Common myeloid progenitor, CD34-positive (primary cell): ENCODE data around the gene HEY2.

Source experiments
- CTCF ChIA-PET: fragments of 350-600 bp; sonication (Branson Sonifier 250); formaldehyde crosslinking; loops from one replicate; lab custom pipeline; 2021; ENCODE audit warnings: antibody characterized with exemption; lab: Charles Lee
- POLR2A ChIA-PET: fragments of 350-600 bp; sonication (Branson Sonifier 250); formaldehyde crosslinking; loops from one replicate; lab custom pipeline; 2021; ENCODE audit warnings: antibody characterized with exemption; lab: Charles Lee
- DNase-seq, 3 donors: peaks; one replicate each; pipeline versions ENCODE4 v3.0.0 to v3.0.0-alpha.2; 2013
- H3K27ac ChIP-seq, 2 experiments: 1 replicate in 1 of 2; 2 replicates in 1 of 2; pipeline ENCODE4 v1.7.0; 2013; ENCODE audit warnings: inconsistent platforms in 2 of 2, low read length in 2 of 2, mild to moderate bottlenecking in 2 of 2, low read depth in 1 of 2, moderate library complexity in 1 of 2; ENCODE audit not compliant: severe bottlenecking in 2 of 2, insufficient read depth in 1 of 2, poor library complexity in 1 of 2
- H3K27me3 ChIP-seq, 5 experiments: replicated peaks in 2 of 5; 1 replicate in 3 of 5; 2 replicates in 2 of 5; pipeline versions ENCODE4 v1.6.1 to v1.7.0; 2013; ENCODE audit warnings: low read length in 4 of 5, mild to moderate bottlenecking in 2 of 5, moderate library complexity in 2 of 5, inconsistent platforms in 1 of 5; ENCODE audit not compliant: insufficient read depth in 5 of 5, control insufficient read depth in 4 of 5
- H3K36me3 ChIP-seq, 4 experiments: 1 replicate in 2 of 4; 2 replicates in 2 of 4; pipeline versions ENCODE4 v1.6.1 to v1.7.0; 2013; ENCODE audit warnings: low read length in 3 of 4, control low read depth in 1 of 4, mild to moderate bottlenecking in 1 of 4; ENCODE audit not compliant: control insufficient read depth in 4 of 4, insufficient read depth in 4 of 4
- H3K4me1 ChIP-seq, 4 experiments: 1 replicate in 3 of 4; 2 replicates in 1 of 4; pipeline versions ENCODE4 v1.6.1 to v1.7.1; 2013; ENCODE audit warnings: low read length in 3 of 4, mild to moderate bottlenecking in 3 of 4, control low read depth in 1 of 4, inconsistent platforms in 1 of 4, moderate library complexity in 1 of 4; ENCODE audit not compliant: control insufficient read depth in 4 of 4, insufficient read depth in 4 of 4; ENCODE audit errors: control extremely low read depth in 1 of 4
- H3K4me3 ChIP-seq, 7 experiments: 1 replicate in 4 of 7; 2 replicates in 3 of 7; pipeline versions ENCODE4 v1.5.1 to v1.7.0; 2013; ENCODE audit warnings: mild to moderate bottlenecking in 7 of 7, low read length in 6 of 7, moderate library complexity in 6 of 7, inconsistent platforms in 2 of 7, low read depth in 2 of 7, control low read depth in 1 of 7; ENCODE audit not compliant: insufficient read depth in 4 of 7, control insufficient read depth in 1 of 7; ENCODE audit errors: extremely low read depth in 1 of 7
- H3K9me3 ChIP-seq, 5 experiments: 1 replicate in 4 of 5; 2 replicates in 1 of 5; pipeline versions ENCODE4 v1.6.1 to v1.7.1; 2013; ENCODE audit warnings: low read length in 4 of 5, mild to moderate bottlenecking in 2 of 5, inconsistent platforms in 1 of 5, low read depth in 1 of 5, moderate library complexity in 1 of 5; ENCODE audit not compliant: control insufficient read depth in 4 of 5, insufficient read depth in 2 of 5; ENCODE audit errors: control extremely low read depth in 1 of 5
- WGBS: methylation state at CpG from one replicate; pipeline ENCODE4 v1.1.5; 2013; ENCODE audit not compliant: insufficient coverage; 5-methylcytosine and 5-hydroxymethylcytosine counted together

The HEY2 gene

DNA sequence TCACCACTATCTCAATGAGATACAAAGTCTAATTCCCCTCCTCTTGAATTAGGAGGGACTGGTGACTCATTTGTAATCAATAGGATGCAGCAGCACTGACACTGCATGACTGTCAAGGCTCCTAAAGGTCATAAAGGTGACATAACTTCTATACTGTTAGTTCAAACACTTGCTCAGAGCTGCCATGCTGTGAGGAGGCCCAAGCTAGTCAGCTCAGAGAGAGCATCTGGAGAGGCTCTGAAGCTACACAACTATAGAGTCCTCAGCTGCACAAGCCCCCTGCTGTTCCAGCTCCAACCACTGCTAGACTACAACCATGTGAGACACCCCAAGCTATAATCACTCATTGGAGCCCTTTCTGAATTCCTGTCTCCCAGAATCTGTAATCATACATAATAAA, 17.0 kb upstream of the HEY2 start:
- no peaks in the 10 kb centered on the region for H3K9me3 ChIP-seq
- POLR2A ChIA-PET, result no interaction called here
- no peak for DNase-seq
- no peak overlapping the region for H3K27ac ChIP-seq
- no peaks in the 10 kb centered on the region for H3K36me3 ChIP-seq
- H3K4me3 ChIP-seq, result no peak overlapping the region
- H3K27me3 ChIP-seq, result peaks cover 0 to 13% (median 7%) of the 10 kb centered on the region in 5 experiments
- no peaks in the 10 kb centered on the region for H3K4me1 ChIP-seq
- CTCF ChIA-PET, result no interaction called here

DNA sequence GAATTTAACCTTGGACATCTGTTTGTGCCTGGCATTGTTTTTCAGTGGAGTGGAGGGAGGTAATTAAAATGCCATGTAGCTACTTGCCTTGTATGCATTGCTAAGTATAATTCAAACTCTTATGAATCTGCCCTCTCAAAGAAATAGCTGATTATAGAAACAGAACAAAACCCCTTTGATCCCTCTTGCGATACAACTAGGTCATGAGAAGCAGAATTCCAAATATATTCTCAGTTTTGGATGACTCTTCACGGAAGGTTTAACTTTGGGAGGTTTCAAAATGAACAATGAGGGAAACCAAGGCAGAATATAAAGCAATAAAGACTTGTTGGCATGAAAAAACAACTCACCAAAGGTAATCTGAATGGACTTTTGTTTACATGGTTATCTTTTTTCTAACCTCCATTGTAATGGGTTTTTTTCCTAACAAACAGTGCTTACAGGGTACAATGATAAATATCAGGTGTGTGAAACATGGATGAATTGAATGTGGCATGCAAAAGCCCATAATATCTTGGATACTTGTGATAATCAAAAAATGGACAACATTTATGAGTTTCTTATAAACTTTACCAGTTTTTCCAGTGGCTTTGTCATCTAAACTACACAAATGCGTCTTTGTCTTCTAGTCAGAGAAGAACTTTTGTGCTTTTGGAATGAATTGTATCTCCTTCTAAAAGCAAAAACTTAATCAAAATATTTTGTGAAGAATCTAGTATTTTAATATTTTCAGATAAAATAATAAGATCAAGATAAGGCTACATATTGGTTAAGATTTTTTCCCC, 15.7 kb upstream of the HEY2 start:
- H3K27ac ChIP-seq, result no peak overlapping the region
- no peaks in the 10 kb centered on the region for H3K36me3 ChIP-seq
- no peak overlapping the region for H3K4me3 ChIP-seq
- H3K27me3 ChIP-seq, result peaks cover 0 to 11% (median 7%) of the 10 kb centered on the region in 5 experiments
- no peaks in the 10 kb centered on the region for H3K9me3 ChIP-seq
- DNase-seq, result no peak
- WGBS, result 100% methylated on average over 1 of the region's 3 CpGs
- CTCF ChIA-PET, result no interaction called here
- no peaks in the 10 kb centered on the region for H3K4me1 ChIP-seq
- POLR2A ChIA-PET, result no interaction called here

DNA sequence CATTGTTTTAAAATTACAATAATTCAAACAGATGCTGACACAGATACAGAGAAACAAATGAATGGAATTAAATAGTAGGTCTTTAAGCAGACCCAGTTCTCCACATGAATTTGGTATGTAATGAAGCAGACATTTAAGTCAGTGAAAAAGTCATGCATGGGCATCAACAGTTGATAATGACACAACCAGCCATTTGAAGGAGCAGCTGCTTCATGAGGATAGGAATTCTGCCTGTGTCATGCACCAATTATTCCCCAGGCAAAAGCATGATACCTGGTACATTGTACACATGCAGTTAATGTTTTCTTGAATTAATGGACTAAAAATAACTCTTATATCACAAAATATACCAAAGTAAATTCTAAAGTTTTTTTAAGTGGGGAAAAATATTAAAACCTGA, 11.2 kb upstream of the HEY2 start:
- H3K27me3 ChIP-seq, result peaks cover 0 to 28% (median 4%) of the 10 kb centered on the region in 5 experiments
- POLR2A ChIA-PET, result no interaction called here
- no peak overlapping the region for H3K4me3 ChIP-seq
- no peak overlapping the region for H3K27ac ChIP-seq
- no peaks in the 10 kb centered on the region for H3K9me3 ChIP-seq
- DNase-seq, result no peak
- CTCF ChIA-PET, result no interaction called here
- H3K36me3 ChIP-seq, result no peaks in the 10 kb centered on the region
- H3K4me1 ChIP-seq, result no peaks in the 10 kb centered on the region

DNA sequence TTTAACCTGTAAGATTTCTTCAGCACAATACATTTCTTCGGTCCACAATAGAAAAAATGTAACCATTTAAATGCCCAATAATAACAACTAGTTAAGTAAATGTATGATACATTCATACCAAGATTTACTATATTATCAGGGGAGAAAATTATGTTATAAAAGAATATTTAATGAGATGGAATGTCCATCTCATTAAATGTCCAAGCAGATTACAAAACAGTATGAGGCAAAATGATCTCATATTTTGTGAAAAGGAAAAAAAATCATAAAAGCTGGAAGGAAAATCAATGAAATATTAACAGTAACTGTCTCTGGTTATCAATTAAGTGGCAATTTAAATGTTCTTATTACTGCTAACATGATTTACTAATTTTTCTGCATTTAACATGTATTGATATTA, 10.1 kb upstream of the HEY2 start:
- Histone ChIP-seq H3K27ac (no peak overlapping the region), H3K4me1 (no peaks in the 10 kb centered on the region), H3K4me3 (no peak overlapping the region), H3K27me3 (peaks cover 4 to 35% (median 9%) of the 10 kb centered on the region in 5 experiments), H3K9me3 (no peaks in the 10 kb centered on the region), H3K36me3 (no peaks in the 10 kb centered on the region)
- POLR2A ChIA-PET, result no interaction called here
- no peak for DNase-seq
- CTCF ChIA-PET, result interaction anchor here (1.4 kb wide), 1 partner anchor 9 kb away, joined by 4 read pairs; no protein-coding TSS in a partner anchor
- WGBS, result no CpG with 5 or more reads among the region's 1 CpG

DNA sequence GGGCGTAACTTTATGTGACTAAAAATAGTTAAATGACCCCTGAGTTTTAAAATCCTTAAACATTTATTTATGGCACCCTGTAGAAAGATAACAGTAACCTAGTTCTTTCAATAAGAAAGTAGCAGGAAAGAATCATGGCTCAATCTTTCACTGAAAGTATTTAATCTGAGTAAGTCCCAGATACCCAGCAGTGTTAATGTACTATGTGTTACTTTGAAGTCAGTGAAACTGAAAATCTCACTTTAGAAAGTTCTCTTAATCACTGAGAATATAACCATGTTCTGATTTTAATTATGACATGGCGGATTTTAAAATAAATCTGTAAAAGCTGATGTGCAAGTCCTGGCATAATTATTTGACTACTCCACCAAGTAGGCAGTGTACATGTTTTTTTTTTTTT, 8.1 kb upstream of the HEY2 start:
- Histone ChIP-seq H3K27ac (no peak overlapping the region), H3K9me3 (no peaks in the 10 kb centered on the region), H3K4me3 (no peak overlapping the region), H3K4me1 (peaks cover 0 to under 1% (median under 1%) of the 10 kb centered on the region in 4 experiments), H3K36me3 (no peaks in the 10 kb centered on the region), H3K27me3 (peaks cover 13 to 51% (median 15%) of the 10 kb centered on the region in 5 experiments)
- POLR2A ChIA-PET, result interaction anchor here (1.1 kb wide), 1 partner anchor 12 kb away, joined by 6 read pairs; no protein-coding TSS in a partner anchor
- CTCF ChIA-PET, result interaction anchor here (0.6 to 1.5 kb wide), 3 partner anchors 12 to 235 kb away, joined by 3 to 6 read pairs (median 3); no protein-coding TSS in a partner anchor
- no peak for DNase-seq
- WGBS, result no CpG with 5 or more reads among the region's 2 CpGs

DNA sequence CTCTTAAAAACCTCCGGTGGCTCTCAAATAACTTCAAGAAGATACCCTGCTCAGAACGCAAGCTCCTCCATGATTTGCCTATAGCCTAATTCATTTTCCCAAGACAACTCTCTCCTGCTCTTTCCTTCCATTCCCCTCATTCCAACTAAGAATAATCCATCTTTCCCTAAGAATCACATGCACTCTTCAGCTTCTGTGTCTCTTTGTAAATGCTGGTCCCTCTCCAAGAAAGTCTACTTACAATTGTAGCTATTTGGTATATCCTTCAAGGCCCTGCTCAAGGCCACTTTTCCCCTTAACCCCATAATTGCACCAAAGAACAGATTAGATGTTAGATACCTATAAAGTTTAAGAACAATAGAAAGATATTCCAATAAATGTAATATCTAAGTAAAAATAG, 7.4 kb upstream of the HEY2 start:
- WGBS, result 90% methylated on average over 2 of the region's 2 CpGs
- ChIA-PET POLR2A (interaction anchor here (1.1 kb wide), 1 partner anchor 13 kb away, joined by 6 read pairs; no protein-coding TSS in a partner anchor), CTCF (interaction anchor here (0.6 to 1.5 kb wide), 4 partner anchors 11 to 404 kb away, joined by 3 to 6 read pairs (median 3); no protein-coding TSS in a partner anchor)

DNA sequence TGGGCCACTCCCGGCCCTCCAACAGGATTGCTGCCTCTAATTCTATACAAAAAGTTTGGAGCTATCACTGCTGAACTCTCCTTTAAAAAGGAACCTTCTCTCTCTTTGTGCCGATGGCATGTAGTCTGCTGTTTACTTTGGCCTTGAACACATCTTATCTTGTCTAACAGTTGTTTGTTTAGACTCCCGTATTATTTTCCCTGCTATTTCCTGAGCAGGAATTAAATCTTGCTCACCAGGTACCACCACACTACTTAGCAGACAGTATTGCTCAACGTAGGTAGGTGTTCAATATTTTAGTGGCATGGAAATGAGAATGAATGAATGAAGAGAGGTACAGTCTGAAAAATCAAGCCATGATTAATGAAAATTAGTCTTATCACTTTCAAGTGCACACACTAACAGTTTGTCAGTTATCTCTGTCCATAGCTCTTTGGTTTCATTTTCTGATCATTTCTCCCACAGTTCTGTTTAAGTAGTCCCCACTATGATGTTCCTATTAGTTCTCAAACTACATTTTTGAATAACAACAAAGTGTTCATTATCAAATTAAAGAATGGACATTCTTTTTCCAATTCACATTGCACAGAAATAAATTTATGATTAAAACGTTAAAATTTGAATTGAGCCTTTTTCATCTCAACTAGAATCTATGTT, 6.8 kb upstream of the HEY2 start:
- Histone ChIP-seq H3K27me3 (peaks cover 22 to 63% (median 25%) of the 10 kb centered on the region in 5 experiments), H3K4me3 (no peak overlapping the region), H3K27ac (no peak overlapping the region), H3K9me3 (no peaks in the 10 kb centered on the region), H3K4me1 (peaks cover 9 to 13% (median 11%) of the 10 kb centered on the region in 4 experiments), H3K36me3 (no peaks in the 10 kb centered on the region)
- 90% methylated on average over 3 of the region's 5 CpGs for WGBS
- DNase-seq, result no peak
- ChIA-PET CTCF (interaction anchor here (0.6 to 1.5 kb wide), 4 partner anchors 11 to 403 kb away, joined by 3 to 6 read pairs (median 3); no protein-coding TSS in a partner anchor), POLR2A (no interaction called here)

More for the DNA sequence above, 7.4 kb upstream of the HEY2 start:
- Histone ChIP-seq H3K9me3 (no peaks in the 10 kb centered on the region), H3K4me3 (no peak overlapping the region), H3K27me3 (peaks cover 17 to 58% (median 21%) of the 10 kb centered on the region in 5 experiments), H3K36me3 (no peaks in the 10 kb centered on the region), H3K27ac (no peak overlapping the region), H3K4me1 (peaks cover 6 to 7% (median 6%) of the 10 kb centered on the region in 4 experiments)
- no peak for DNase-seq
